Fibroblast of mammary gland (primary cell): Measurements from ENCODE around the gene AKAP6.

ENCODE experiments used
- DNase-seq: peaks from one replicate; pipeline ENCODE4 v3.0.0-alpha.2; 2010; ENCODE audit warnings: low read depth
- H3K4me3 ChIP-seq: 2 replicates; pipeline ENCODE4 v1.5.1; 2011; ENCODE audit warnings: low read depth, mild to moderate bottlenecking, low read length, moderate library complexity; ENCODE audit not compliant: control insufficient read depth
- CTCF ChIP-seq: conservative IDR thresholded peaks from 2 replicates; pipeline ENCODE4 v1.5.1; 2011; ENCODE audit warnings: low read depth, low read length, inconsistent platforms; ENCODE audit not compliant: control insufficient read depth, insufficient read depth

Gene AKAP6

DNA sequence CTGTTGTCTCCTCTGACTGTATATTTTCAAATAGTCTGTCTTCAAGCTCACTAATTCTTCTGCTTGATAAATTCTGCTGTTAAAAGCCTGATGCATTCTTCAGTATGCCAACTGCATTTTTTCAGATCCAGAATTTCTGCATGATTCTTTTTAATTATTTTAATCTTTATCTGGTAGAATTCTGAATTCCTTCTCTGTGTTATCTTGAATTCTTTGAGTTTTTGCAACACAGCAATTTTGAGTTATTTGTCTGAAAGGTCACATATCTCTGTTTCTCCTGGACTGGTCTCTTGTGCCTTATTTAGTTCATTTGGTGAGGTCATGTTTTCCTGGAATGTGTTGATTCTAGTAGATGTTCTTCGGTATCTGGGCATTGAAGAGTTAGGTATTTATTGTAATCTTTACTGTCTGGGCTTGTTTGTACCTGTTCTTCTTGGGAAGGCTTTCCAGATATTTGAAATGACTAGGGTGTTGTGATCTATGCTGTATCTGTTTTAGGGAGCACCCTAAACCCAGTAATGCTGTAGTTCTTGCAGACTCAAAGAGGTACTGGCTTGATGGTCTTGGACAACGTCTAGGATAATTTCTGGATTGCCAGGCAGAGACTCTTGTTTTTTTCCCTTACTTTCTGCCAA lies 415.8 kb downstream of the AKAP6 start:
- TF ChIP-seq CTCF, result no peak
- no peak overlapping the region for H3K4me3 ChIP-seq
- DNase-seq, result no peak

DNA sequence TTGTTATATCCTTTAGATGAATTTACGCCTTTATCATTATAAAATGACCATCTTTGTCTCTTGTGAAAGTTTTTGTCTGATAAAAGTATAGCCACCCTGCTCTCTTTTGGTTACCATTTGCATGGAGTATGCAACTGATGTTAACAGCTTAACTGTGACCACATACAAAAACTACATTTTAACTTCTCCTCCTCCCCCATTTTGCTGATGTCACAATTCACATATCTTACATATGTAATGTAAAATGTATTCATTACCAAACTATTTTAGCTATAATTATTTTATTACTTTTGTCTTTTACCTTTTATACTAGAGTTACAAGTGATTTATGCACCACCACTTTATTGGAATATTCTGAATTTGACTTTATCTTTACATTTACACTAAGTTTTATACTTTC lies 425.1 kb downstream of the AKAP6 start:
- DNase-seq, result no peak
- no peak overlapping the region for H3K4me3 ChIP-seq
- TF ChIP-seq CTCF, result no peak

DNA sequence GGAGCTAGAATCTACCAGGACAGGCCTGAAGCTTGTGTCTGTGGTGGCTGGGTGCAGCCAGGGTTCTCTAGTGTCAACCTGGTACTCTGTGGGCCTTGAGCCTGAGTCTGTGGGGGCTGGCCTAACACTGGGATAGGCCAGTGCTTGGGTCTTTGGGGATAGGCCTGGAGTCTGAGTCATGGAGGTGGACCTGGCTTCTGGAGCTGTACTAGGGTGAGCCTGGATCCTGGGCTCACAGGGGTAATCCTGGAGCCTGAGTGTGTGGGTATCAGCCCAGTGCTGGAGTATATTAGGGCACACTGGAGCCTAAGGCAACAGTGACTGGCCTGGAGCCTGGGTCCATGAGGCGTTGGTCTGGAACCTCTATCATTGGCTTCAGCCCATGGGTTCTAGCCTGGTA lies 427.1 kb downstream of the AKAP6 start:
- TF ChIP-seq CTCF, result no peak
- no peak overlapping the region for H3K4me3 ChIP-seq
- DNase-seq, result no peak

- no peak for DNase-seq
- no peak for TF ChIP-seq CTCF
- no peak overlapping the region for H3K4me3 ChIP-seq
These were observed 427.7 kb downstream of the AKAP6 start for GRCh38 chr14:32756775-32757174.

DNA sequence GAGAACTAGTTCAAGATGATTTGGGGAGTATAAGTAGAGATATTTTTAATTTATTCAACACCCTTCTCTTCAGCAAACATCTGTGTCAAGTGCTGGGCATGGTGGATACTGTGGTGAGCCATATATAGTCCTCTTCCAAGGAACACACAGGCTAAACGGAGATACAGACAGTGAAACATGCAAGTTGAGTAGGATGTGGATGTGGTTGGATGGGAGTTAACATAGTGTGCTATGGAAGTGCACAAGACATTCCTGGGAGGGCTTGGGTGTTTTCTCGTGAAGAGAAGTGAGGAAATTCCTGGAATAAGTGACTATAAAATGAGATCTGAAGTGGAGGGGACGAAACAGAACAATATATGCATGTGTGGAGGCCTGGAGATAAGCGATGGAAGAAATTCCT lies 428.5 kb downstream of the AKAP6 start:
- no peak for TF ChIP-seq CTCF
- no peak for DNase-seq
- no peak overlapping the region for H3K4me3 ChIP-seq

GRCh38 chr14:32761381-32761968 lies 432.4 kb downstream of the AKAP6 start:
- TF ChIP-seq CTCF, result no peak
- DNase-seq, result peak; percentile 81

GRCh38 chr14:32762886-32763285 lies 433.8 kb downstream of the AKAP6 start:
- TF ChIP-seq CTCF, result no peak
- DNase-seq, result peak; percentile 57
- no peak overlapping the region for H3K4me3 ChIP-seq

More at GRCh38 chr14:32761381-32761968, 432.4 kb downstream of the AKAP6 start:
- H3K4me3 ChIP-seq, result no peak overlapping the region
